ENCODE data around the gene NCF2. TPM values are rescaled to one million over a fixed set of nuclear protein-coding genes. Genes with fewer than 3 reads are reported as not detected.

The NCF2 gene
- total RNA-seq, 2 donors from 2014 or later = 8.3 to 9.6 TPM

GRCh38 chr1:183602510-183602909, 12.3 kb upstream of the NCF2 start:
- Histone ChIP-seq H3K36me3 (replicated peaks in 1 of 2; ENCODE audit: insufficient read depth in 1 of 2, low read depth in 2 of 2) (no peaks in the 10 kb centered on the region), H3K9me3 (no peaks in the 10 kb centered on the region), H3K4me1 (peaks cover 4% of the 10 kb centered on the region), H3K27me3 (no peaks in the 10 kb centered on the region), H3K27ac (no peak overlapping the region), H3K4me3 (no peak overlapping the region)
- TF ChIP-seq POLR2A (IDR thresholded peaks at IDR 0.05) (no peak), CTCF (IDR thresholded peaks at IDR 0.05) (no peak)
- DNase-seq (no peak), ATAC-seq (no peak)
- intact Hi-C loops (cut with DNase I) = no loop called here
- 91 to 100% methylated on average over 1 of the region's 1 CpG for WGBS, 2 donors

- intact Hi-C loops (cut with DNase I) = no loop called here
- H3K4me1 ChIP-seq = no peaks in the 10 kb centered on the region
- no peaks in the 10 kb centered on the region for H3K9me3 ChIP-seq
- no peaks in the 10 kb centered on the region for H3K27me3 ChIP-seq
- ATAC-seq = no peak
- no peaks in the 10 kb centered on the region for H3K36me3 ChIP-seq (replicated peaks in 1 of 2; ENCODE audit: insufficient read depth in 1 of 2, low read depth in 2 of 2)
- H3K4me3 ChIP-seq = no peak overlapping the region
- H3K27ac ChIP-seq = no peak overlapping the region
- TF ChIP-seq CTCF (IDR thresholded peaks at IDR 0.05) (no peak), POLR2A (IDR thresholded peaks at IDR 0.05) (no peak)
- DNase-seq = no peak
- 70 to 93% methylated on average over 3 of the region's 3 CpGs for WGBS, 2 donors
These were observed 10.4 kb upstream of the NCF2 start for GRCh38 chr1:183600634-183601033.

GRCh38 chr1:183600136-183600535, 9.9 kb upstream of the NCF2 start:
- Histone ChIP-seq H3K4me3 (no peak overlapping the region), H3K4me1 (no peaks in the 10 kb centered on the region), H3K9me3 (no peaks in the 10 kb centered on the region), H3K36me3 (replicated peaks in 1 of 2; ENCODE audit: insufficient read depth in 1 of 2, low read depth in 2 of 2) (no peaks in the 10 kb centered on the region), H3K27ac (no peak overlapping the region), H3K27me3 (no peaks in the 10 kb centered on the region)
- DNase-seq (peak in 1 of 4 donors; percentile 47), ATAC-seq (no peak)
- intact Hi-C loops (cut with DNase I) = no loop called here
- TF ChIP-seq CTCF (IDR thresholded peaks at IDR 0.05) = no peak
- TF ChIP-seq POLR2A (IDR thresholded peaks at IDR 0.05) = no peak
- 79 to 82% methylated on average over 3 of the region's 3 CpGs for WGBS, 2 donors

- 48 to 53% methylated on average over 2 of the region's 2 CpGs for WGBS, 2 donors
- no peak overlapping the region for H3K4me3 ChIP-seq
- TF ChIP-seq POLR2A (IDR thresholded peaks at IDR 0.05) = no peak
- TF ChIP-seq CTCF (IDR thresholded peaks at IDR 0.05) = no peak
- H3K36me3 ChIP-seq (replicated peaks in 1 of 2; ENCODE audit: insufficient read depth in 1 of 2, low read depth in 2 of 2) = no peaks in the 10 kb centered on the region
- H3K27ac ChIP-seq = no peak overlapping the region
- H3K9me3 ChIP-seq = no peaks in the 10 kb centered on the region
- DNase-seq (no peak), ATAC-seq (no peak)
- no peaks in the 10 kb centered on the region for H3K4me1 ChIP-seq
- intact Hi-C loops (cut with DNase I) = no loop called here
- H3K27me3 ChIP-seq = no peaks in the 10 kb centered on the region
These were observed 8.1 kb upstream of the NCF2 start for GRCh38 chr1:183598386-183598785.

GRCh38 chr1:183597656-183598347, 7.5 kb upstream of the NCF2 start:
- no peaks in the 10 kb centered on the region for H3K9me3 ChIP-seq
- WGBS, 2 donors = 78 to 83% methylated on average over 5 of the region's 5 CpGs
- no peak for ATAC-seq
- no peaks in the 10 kb centered on the region for H3K4me1 ChIP-seq
- TF ChIP-seq CTCF (IDR thresholded peaks at IDR 0.05) (no peak), POLR2A (IDR thresholded peaks at IDR 0.05) (no peak)
- H3K36me3 ChIP-seq (replicated peaks in 1 of 2; ENCODE audit: insufficient read depth in 1 of 2, low read depth in 2 of 2) = no peaks in the 10 kb centered on the region
- intact Hi-C loops (cut with DNase I) = no loop called here
- H3K4me3 ChIP-seq = no peak overlapping the region
- no peak for DNase-seq
- no peak overlapping the region for H3K27ac ChIP-seq
- no peaks in the 10 kb centered on the region for H3K27me3 ChIP-seq

Measured in body of pancreas (tissue), 4 donors.